NCI-H146 treated with DMSO at 0.1 percent for 48 hours (cell line): ENCODE results near the gene ZNF177.

ENCODE experiments used
- DNase-seq: peaks from one replicate; lab custom pipeline; 2025; ENCODE audit not compliant: unreplicated experiment; lab: John Stamatoyannopoulos, UW

Gene ZNF177

GRCh38 chr19:9427941-9428340, 65.1 kb downstream of the ZNF177 start:
- no peak for DNase-seq

DNA sequence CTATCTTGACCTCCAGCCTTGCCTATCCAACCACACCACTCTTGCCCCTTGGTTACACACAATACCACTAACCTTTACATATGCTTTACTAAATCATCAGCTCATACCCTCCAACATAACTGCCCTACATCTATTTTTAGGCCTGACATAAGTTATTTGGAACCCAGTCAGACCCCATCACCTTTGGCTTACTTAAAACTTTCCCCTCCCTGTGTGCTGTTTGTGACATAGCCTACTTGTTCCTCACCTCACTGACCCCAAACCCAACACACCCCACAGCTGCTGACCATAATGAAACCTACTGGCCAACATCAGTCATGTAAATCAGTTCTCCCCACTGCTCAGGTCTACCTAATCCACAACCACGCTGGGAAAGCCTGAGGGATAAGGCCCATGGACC, 67.6 kb downstream of the ZNF177 start:
- no peak for DNase-seq

- DNase-seq, result no peak
These were observed 68.7 kb downstream of the ZNF177 start for GRCh38 chr19:9431475-9431874.
